NCI-H748 (cell line): ENCODE data around the gene WWC2.
"Not testable (repeated sequence)": the region's sequence is repeated elsewhere in the genome, so short reads cannot be mapped to it uniquely, and the experiment has no call there.

ENCODE experiments used
- DNase-seq: peaks from one replicate; lab custom pipeline; 2025; ENCODE audit not compliant: unreplicated experiment; lab: John Stamatoyannopoulos, UW

WWC2 gene

DNA sequence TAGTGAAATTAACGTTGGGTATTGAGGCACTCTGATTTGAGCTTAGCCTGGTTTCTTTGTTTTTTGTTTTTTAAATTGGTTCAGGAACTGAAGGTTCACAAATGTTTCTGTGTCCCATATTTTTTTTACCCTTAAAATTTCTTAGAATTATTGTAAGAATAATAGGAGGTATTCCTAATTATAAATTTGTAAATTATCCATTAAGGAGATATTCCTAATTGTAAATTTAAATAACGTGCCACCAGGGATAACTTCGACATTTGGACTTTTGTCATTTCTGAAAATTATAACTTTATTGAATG lies 1.2 kb downstream of the WWC2 start:
- no peak for DNase-seq

- DNase-seq = peak; percentile 22
Measured at GRCh38 chr4:183100827-183101226, 1.8 kb downstream of the WWC2 start.

DNA sequence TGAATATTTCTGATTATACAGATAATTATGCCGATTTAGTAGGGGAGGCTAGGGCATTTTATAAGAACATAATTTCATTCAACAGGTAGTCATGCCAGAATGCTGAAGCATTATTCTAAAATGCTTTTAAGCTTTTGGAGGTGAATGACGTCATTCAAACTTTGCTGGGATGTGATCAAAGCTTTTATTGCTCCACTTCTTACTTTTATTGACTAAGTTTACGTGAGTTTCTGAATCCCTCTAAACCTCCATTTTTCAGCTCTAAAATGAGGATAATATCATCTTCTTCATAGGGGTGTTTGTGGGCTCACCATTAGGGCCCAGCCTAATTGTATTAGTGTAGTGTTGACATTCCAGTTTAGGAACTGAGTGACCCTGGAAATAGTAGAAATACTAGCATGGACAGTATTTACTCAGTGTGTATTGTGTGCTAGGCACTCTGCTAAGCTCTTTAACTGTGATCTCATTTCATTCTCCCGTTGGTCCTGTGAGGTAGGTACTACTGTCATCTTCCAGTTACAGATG lies 3.0 kb downstream of the WWC2 start:
- DNase-seq = no peak

DNA sequence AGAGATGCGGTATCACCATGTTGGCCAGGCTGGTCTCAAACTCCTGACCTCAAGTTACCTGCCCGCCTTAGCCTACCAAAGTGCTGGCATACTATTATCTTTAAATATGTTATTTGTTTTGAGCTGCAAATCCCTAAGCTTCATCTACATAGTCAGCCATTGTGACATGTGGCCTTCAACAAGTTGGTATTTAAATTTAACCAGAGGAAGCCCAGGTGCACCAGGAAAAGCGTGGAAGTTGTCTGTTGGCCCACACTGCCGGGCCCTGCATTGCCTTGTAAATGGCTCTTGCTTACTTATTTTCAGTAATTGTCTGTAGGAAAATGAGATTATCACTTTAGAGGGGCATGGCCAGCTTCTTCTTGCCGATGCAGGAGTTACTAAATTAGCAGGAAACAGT lies 6.0 kb downstream of the WWC2 start:
- DNase-seq = no peak

- DNase-seq = no peak
Measured at GRCh38 chr4:183106839-183107238, 7.8 kb downstream of the WWC2 start.

GRCh38 chr4:183107891-183108459 lies 8.9 kb downstream of the WWC2 start:
- DNase-seq = no peak

DNA sequence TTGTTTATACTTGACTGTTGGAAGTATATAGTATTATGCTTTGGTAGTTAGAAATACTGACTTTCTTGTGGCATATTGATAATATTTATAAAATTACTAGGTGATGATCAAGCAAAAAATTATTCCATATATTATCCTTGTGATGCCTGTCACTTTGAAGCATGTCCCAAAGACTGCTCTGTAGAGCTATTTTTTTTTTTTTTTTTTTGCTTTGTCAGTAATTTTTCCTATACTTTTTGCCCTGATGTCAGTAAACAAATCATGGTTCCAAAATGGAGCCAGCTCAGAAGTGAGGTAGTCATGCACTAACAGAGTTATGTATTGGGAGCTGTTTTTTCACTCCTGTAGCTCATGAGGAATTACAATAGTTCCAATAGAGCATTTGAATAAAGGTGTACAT lies 11.2 kb downstream of the WWC2 start:
- DNase-seq = no peak

- no peak for DNase-seq
Measured at GRCh38 chr4:183111452-183111885, 12.4 kb downstream of the WWC2 start.

DNA sequence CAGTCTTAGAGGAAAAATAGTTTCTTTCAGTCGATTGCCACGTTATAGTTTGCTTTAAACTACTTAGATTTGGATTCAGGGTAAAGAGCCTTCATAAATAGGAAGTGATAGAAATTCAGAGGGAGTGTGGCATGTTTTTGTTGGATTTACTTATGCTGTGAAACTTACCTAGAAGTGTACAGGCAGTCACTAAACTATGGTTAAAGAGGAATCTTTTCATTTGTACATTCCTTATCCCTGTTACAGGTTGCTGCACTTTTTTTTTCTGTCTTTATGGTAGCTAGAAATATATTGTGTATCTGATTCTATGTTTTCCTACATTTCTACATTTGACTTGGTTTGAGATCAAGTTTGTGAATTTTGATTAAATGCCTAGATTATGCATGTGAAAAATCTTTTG lies 19.1 kb downstream of the WWC2 start:
- no peak for DNase-seq

DNA sequence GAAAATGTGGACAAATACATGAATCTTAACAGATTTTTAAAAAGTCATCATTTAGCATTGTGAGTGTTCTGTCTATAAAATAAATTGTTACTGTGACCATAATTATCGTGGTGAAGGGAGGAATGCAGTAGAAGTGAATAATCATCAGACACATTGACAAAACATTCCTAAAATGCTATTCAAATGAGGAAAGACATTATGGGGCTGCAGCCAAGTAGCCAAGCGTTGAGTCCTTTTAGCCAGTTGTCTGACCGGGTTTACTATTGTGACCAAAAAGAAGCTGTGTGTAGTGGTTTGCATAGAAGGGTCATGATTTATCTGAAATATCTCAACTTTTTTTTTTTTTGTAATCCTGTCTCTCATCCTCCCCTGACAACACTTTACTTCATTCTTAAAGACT lies 19.5 kb downstream of the WWC2 start:
- DNase-seq = no peak

GRCh38 chr4:183121660-183122059 lies 22.6 kb downstream of the WWC2 start:
- not testable (repeated sequence) for DNase-seq

- no peak for DNase-seq
Measured at GRCh38 chr4:183124228-183124627, 25.2 kb downstream of the WWC2 start.

GRCh38 chr4:183124865-183125264 lies 25.8 kb downstream of the WWC2 start:
- no peak for DNase-seq

- DNase-seq = no peak
Measured at GRCh38 chr4:183129125-183129524, 30.1 kb downstream of the WWC2 start.

DNA sequence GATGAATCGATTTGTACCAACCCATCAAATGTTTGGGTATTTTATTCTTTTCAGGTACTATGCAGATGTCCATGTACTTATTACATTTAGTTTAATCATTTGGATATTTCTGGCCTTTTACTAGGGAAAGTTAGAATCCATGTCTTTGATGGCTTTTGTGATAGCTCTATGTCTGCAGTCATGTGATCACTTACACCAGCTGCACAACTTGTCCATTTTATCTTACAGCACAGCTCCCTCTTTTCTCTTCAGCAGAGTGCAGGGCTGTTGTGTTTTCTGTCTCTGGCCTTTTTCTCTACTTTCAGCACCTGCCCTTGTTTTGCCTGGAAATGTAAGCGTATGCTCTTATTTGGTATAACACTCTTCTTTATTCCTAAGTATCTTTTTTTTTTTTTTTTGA lies 30.6 kb downstream of the WWC2 start:
- DNase-seq = no peak

DNA sequence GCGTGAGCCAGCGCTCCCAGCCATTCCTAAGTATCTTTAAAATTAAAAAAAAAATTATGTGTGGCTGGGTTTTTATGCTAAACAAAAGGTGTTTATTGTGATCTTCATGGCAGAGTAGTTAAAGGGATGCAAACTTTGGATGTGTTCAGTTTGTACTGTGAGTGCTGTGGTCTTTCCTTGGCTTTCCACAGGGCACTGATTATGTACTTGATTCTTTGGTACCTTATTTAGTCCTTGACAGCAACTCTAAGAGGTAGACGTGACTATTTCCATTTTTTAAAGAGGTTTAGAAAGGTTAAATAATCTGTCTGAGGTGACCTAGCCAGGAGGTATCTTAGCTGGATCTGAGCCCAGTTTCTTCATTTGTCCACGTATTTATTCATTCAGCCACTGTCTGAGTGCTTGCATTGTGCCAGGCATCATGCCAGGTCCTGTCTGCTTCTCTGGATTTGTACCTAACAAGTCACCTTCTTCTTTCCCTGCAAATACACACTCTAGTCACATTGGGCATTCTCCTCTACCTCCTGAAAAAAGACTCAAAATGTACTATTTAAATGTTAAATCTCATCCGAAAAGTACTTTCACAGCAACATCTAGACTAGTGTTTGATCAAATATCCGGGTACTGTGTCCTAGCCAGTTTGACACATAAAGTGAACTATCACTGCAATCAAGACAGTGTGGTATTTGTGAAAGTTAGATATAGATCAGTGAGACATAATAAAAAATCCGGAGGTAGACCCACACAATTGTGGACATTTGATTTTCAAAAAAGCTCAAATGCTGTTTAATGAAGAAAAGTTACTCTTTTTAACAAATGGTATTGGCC lies 31.5 kb downstream of the WWC2 start:
- DNase-seq = peak; percentile 67

DNA sequence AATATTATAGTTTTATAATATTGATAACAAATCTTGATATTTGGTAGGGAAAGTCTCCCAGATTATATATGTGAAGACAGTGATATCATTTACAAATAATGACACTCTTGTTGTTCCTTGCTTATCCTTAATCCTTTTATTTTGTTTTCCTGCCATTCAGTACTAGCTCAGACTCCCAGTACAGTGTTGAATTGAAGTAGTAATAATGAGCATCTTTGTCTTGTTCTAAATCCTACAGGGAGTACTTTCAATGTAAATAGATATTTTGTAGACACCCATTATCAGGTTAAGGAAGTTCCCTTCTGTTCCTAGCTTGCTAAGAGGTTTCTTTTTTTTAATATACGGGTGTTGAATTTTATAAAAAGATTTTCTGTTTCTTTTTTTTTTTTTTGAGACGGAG lies 33.0 kb downstream of the WWC2 start:
- DNase-seq = no peak

DNA sequence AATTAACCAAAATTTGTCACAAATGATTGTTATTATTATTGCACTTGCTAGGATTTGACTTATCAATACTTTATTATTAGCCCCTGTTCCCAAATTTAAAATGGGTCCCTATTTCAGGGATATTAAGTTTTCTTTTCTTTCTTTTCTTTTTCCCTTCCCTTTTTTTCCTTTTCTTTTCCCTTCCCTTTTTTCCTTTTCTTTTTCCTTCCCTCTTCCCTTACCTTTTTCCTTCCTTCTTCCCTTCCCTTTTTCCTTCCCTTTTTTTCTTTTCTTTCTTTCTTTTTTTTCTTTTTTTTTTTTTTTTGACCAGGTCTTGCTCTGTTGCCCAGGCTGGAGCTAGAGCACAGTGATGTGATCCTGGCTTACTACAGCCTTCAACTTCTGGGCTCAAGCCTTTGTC lies 33.8 kb downstream of the WWC2 start:
- DNase-seq = no peak

- DNase-seq = no peak
Measured at GRCh38 chr4:183136855-183137254, 37.8 kb downstream of the WWC2 start.

DNA sequence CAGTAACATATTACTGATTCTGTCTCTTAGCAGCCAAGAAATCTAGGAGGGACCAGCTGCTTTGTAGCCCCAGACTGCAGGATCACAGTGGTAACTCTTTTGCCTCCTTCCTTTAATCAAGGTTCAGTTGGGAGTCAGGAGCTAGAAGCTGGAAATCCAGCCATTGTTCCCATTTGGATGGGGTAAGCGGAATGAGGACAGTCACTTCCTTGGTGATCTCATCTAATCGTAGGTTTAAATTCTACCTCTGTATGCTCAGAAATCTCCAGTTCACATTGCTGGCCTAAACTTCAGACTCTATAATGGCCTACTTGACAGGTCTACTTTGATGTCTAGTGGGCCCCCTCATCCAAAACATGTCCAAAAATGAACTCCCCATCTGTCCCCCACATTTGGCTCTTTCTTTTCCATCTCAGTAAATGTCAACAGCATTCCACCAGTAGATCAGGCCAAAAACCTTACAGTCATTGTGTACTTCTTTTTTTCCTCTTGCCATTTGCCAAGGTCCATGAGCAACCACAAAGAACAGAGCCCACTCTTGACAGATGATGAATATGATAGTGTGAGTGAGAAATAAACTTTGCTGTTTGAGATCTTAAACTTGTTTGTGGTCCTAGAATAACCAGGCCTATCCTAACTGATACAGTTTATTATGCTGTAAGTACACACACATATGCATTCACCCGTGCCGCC lies 40.1 kb downstream of the WWC2 start:
- DNase-seq = no peak

DNA sequence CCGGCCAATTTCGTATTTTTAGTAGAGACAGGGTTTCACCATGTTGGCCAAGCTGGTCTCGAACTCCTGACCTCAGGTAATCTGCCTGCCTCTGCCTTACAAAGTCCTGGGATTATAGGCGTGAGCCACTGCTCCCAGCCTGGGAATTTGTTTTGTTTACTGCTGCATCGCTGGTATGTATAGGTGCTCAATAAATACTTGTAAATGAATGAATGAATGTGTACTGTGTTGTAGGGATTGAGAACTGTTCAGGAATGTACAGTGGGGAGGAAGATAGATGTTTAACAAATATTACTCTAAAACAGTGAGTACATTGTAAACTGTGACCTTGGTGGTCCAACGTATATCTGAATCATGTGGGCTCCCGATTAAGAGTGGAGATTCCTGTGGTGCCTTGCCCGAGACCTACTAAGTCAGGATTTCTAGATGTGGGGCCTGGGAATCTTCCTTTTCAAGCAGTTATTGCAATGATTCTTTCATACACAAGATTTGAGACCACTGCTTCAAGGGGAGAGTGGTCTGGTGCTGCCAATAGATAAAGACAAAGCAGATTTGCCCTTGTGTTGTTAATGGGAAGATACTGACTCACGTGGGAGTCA lies 41.0 kb downstream of the WWC2 start:
- no peak for DNase-seq

GRCh38 chr4:183140911-183141320 lies 41.9 kb downstream of the WWC2 start:
- no peak for DNase-seq
